Choroid plexus epithelial cell (primary cell): ENCODE measurements around the gene CPA1.

Source experiments
- DNase-seq: peaks from one replicate; pipeline ENCODE4 v3.0.0-alpha.2; 2010; ENCODE audit warnings: low read depth
- H3K4me3 ChIP-seq: 2 replicates; pipeline ENCODE4 v1.5.1; 2011; ENCODE audit warnings: low read depth, mild to moderate bottlenecking, control low read depth, low read length, moderate library complexity
- CTCF ChIP-seq: conservative IDR thresholded peaks from 2 replicates; pipeline ENCODE4 v1.5.1; 2011; ENCODE audit warnings: low read depth, mild to moderate bottlenecking, control low read depth, inconsistent platforms, low read length, moderate library complexity

The CPA1 gene

DNA sequence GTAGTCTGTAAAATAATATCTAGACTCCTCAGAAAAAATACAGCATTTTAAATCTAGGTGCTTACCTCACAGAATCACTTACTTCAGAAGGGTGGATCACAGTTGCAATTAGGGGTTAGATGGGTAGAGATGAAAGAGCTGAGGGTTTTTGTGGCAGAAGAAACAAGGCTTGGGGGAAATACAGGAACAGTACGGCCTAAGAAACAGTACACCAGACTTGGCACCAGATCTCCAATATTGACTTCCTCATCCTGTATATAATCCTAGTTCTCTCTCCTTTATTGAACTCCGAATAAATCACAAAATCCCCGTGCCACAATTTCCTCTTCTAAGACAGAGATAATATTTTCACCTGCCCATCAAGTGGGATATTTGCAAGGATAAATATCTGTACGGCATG is 46.3 kb downstream of the CPA1 start:
- no peak for TF ChIP-seq CTCF
- no peak overlapping the region for H3K4me3 ChIP-seq
- DNase-seq, result no peak

DNA sequence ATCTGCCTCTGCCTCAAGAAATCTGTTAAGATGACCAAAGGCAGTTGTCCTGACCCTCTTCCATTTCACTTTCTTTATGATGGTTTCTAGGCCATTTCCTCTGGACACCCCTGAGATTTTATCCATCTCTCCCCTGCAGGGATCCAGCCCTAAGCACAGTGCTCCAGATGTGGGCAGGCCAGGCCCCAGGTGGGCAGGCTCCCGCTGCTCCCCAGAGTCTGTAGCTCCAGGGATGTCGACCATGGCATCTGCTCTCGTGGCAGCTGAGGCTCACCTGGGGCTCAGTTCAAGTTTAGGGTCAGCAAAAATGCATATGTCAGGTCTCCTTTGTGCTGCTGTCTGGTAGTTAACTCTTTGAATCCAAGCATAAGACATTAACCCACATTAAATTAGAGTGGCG is 48.7 kb downstream of the CPA1 start:
- no peak overlapping the region for H3K4me3 ChIP-seq
- DNase-seq, result no peak
- TF ChIP-seq CTCF, result no peak

DNA sequence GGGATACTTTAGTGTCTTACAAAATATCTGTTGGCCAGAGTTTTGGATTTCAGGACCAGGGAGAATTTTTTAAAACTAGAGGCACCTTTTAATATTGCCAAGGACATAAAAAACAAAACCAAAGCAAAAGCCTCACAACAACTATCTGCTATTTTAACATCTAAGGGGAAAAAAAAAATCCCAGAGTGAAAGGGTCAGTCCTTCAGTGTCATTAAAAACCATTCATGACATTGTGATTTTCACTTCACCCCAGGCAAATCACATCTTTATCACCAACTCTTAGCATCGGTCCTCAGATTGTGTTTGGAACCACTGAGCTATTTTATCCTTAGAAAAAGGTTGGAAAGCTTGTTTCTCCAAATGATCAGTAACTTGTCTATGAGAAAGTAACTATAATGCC is 49.8 kb downstream of the CPA1 start:
- TF ChIP-seq CTCF, result no peak
- H3K4me3 ChIP-seq, result no peak overlapping the region
- DNase-seq, result no peak

- peak overlapping the region; percentile 50 for H3K4me3 ChIP-seq
- TF ChIP-seq CTCF, result no peak
- peak; percentile 94 for DNase-seq
Observed at GRCh38 chr7:130430841-130431666, 50.8 kb downstream of the CPA1 start.

- no peak overlapping the region for H3K4me3 ChIP-seq
- DNase-seq, result peak; percentile 77
- no peak for TF ChIP-seq CTCF
Observed at GRCh38 chr7:130432886-130433285, 52.6 kb downstream of the CPA1 start.

- no peak for TF ChIP-seq CTCF
- no peak for DNase-seq
- no peak overlapping the region for H3K4me3 ChIP-seq
Observed at GRCh38 chr7:130433301-130433700, 53.0 kb downstream of the CPA1 start.

DNA sequence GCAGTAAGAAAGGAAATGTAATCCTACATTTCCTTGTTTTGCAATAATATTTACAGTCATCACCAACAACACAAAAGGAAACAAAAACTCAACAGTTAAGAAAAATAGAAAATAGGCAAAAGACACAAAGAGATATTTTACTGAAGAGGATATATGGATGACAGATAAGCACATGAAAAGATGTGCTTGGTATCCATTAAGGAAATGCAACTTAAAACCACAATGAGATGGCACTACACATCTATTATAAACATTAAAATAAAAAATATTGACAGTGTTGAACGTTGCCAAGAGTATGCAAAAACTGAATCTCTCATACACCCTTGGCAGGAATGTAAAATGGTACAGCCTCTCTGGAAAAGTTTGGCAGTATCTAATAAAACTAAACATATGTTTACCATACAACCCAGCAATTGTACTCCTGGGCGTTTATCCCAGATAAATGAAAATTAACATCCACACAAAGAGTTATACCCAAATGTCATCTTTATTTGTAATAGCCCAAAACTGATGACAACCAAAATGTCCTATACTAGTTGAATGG is 55.1 kb downstream of the CPA1 start:
- no peak for DNase-seq
- no peak overlapping the region for H3K4me3 ChIP-seq
- no peak for TF ChIP-seq CTCF
